Adrenal gland (tissue), 12 donors: ENCODE results near the gene CDC14C. TPM values are rescaled to one million over a fixed set of nuclear protein-coding genes. Genes with fewer than 3 reads are reported as not detected.
"Not testable (repeated sequence)": the region's sequence is repeated elsewhere in the genome, so short reads cannot be mapped to it uniquely, and the experiment has no call there.

ENCODE experiments used
- DNase-seq, 7 donors: peaks; one replicate each; pipeline ENCODE4 v3.0.0-alpha.2; 2019 to 2020
- H3K27ac ChIP-seq, 5 donors: fragments of 200-600 bp; sonication (generic) in 4 of 5; 1 replicate in 3 of 5; 2 replicates in 2 of 5; pipeline versions ENCODE4 v1.5.1 to v1.8.0; 2016 to 2020; ENCODE audit warnings: mild to moderate bottlenecking in 1 of 5
- H3K27me3 ChIP-seq: fragments of 200-600 bp; 2 replicates; pipeline ENCODE4 v1.8.0; 2021
- H3K36me3 ChIP-seq, 2 donors: fragments of 200-600 bp; replicated peaks in 1 of 2; 1 replicate in 1 of 2; 2 replicates in 1 of 2; pipeline versions ENCODE4 v1.5.1 to v1.8.0; 2018 to 2022
- H3K4me1 ChIP-seq, 2 donors: fragments of 200-600 bp; replicated peaks in 1 of 2; 1 replicate in 1 of 2; 2 replicates in 1 of 2; pipeline versions ENCODE4 v1.5.1 to v1.8.0; 2018 to 2021
- H3K4me3 ChIP-seq, 4 donors: fragments of 200-600 bp; sonication (generic) in 3 of 4; one replicate each; pipeline ENCODE4 v1.5.1; 2016 to 2018
- H3K9me3 ChIP-seq, 3 donors: fragments of 200-600 bp; sonication (generic) in 1 of 3; replicated peaks in 1 of 3; 1 replicate in 2 of 3; 2 replicates in 1 of 3; pipeline versions ENCODE4 v1.5.1 to v1.8.0; 2016 to 2021
- CTCF ChIP-seq, 6 experiments: fragments of 450-650 bp in 4 of 6; fragments of 200-600 bp in 2 of 6; sonication (generic) in 1 of 6; IDR thresholded peaks; 1 replicate in 5 of 6; 2 replicates in 1 of 6; pipeline versions ENCODE4 v1.5.1 to v1.8.0; 2016 to 2021; ENCODE audit warnings: antibody characterized with exemption in 6 of 6, mild to moderate bottlenecking in 2 of 6, moderate library complexity in 1 of 6
- POLR2A ChIP-seq, 2 donors: fragments of 450-650 bp; IDR thresholded peaks; one replicate each; pipeline ENCODE4 v1.6.1; 2017; ENCODE audit warnings: antibody characterized with exemption in 2 of 2, mild to moderate bottlenecking in 2 of 2, moderate library complexity in 1 of 2
- WGBS, 4 donors: extraction: QIAGEN DNeasy Blood & Tissue Kit in 2 of 4; methylation state at CpG; one replicate each; pipeline versions ENCODE4 v1.1.5 to v1.1.7; 2013 to 2017; 5-methylcytosine and 5-hydroxymethylcytosine counted together
- intact Hi-C, 2 donors: fragments of 100-400 bp; cut with DNase I; formaldehyde crosslinking; loops; one replicate each; pipeline versions ENCODE4 v1.14.1 to v1.15.0; 2022 to 2023
- polyA plus RNA-seq, 3 donors: library from polyadenylated mRNA; stranded (reverse); fragments of 200-250 nt in 2 of 3; fragments of 350-450 nt in 1 of 3; fragmentation: Illumina TruSeq in 1 of 3; extraction: RNeasy Lipid Tissue Mini Kit (QIAGEN cat#74804) in 1 of 3; gene quantifications; one replicate each; pipeline ENCODE4 v1.2.3, GENCODE V29; 2013 to 2014
- total RNA-seq, 9 donors: library from RNA; depleted of rRNA in 4 of 9; stranded (reverse); fragments of >200 nt in 4 of 9; fragments of 120-200 nt in 1 of 9; fragmentation: NEBNext Ultra II Directional in 1 of 9; extraction: Animal tissue kit (Norgen Biotek cat#: 25700) in 1 of 9; gene quantifications; one replicate each; pipeline versions ENCODE4 v1.1.0 to v1.2.4, GENCODE V29; 2013 to 2023
- donor health status: healthy with polysubstance abuse.
- donor health status: Bipolar disorder and iron deficiency.
- donor health status: DM: yes; HTN: yes; CAD: no.
- donor health status: DM: no; HTN: no; CAD: no.
- donor health status: DM: no; HTN: no; CAD: no.
- donor health status: DM: yes; HTN: yes; CAD: no.

Gene CDC14C
- total and polyA plus RNA-seq, 12 donors = not detected

- 66 to 88% (median 72%) methylated on average over 1 of the region's 1 CpG for WGBS, 4 donors
- no peak overlapping the region for H3K27ac ChIP-seq
- no peak for TF ChIP-seq CTCF (IDR thresholded peaks at IDR 0.05)
- no peak overlapping the region for H3K4me3 ChIP-seq
- H3K36me3 ChIP-seq = no peaks in the 10 kb centered on the region
- H3K9me3 ChIP-seq = no peaks in the 10 kb centered on the region
- intact Hi-C loops = no loop called here
- no peaks in the 10 kb centered on the region for H3K27me3 ChIP-seq
- no peaks in the 10 kb centered on the region for H3K4me1 ChIP-seq
- no peak for DNase-seq
Observed at GRCh38 chr7:48904975-48905374, 19.4 kb upstream of the CDC14C start.

GRCh38 chr7:48905686-48906085, 18.7 kb upstream of the CDC14C start:
- DNase-seq, H3K36me3 ChIP-seq, intact Hi-C loops, H3K9me3 ChIP-seq, H3K4me1 ChIP-seq, H3K27ac ChIP-seq, H3K27me3 ChIP-seq, H3K4me3 ChIP-seq: not testable (repeated sequence)
- 80 to 87% (median 84%) methylated on average over 6 of the region's 6 CpGs for whole genome bisulfite sequencing, 4 donors

DNA sequence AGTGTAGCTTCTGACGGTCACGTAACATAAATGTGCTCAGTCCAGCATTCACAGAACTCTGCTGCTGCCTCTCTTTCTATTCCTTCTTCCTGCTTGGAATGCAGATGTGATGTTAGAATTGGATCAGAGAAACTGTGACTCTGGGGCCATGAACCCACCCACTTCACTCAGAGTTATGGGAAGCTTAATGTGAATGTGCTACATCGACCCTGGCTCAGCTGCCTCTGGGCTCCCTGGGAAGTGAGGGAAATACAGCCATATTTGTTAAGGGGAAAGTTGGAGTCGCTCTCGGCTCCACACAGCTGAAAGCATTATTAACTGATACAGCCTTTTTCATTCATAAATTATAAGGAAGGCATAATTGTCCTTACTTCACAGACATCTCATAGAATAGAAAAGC, 14.5 kb upstream of the CDC14C start:
- H3K4me1 ChIP-seq, DNase-seq, H3K9me3 ChIP-seq, intact Hi-C loops, H3K36me3 ChIP-seq, H3K4me3 ChIP-seq, H3K27ac ChIP-seq, H3K27me3 ChIP-seq: not testable (repeated sequence)
- WGBS, 4 donors = 55 to 67% (median 62%) methylated on average over 5 of the region's 5 CpGs

GRCh38 chr7:48931481-48931880, 7.1 kb downstream of the CDC14C start:
- Histone ChIP-seq H3K4me1 (no peaks in the 10 kb centered on the region), H3K4me3 (no peak overlapping the region), H3K27ac (no peak overlapping the region), H3K9me3 (no peaks in the 10 kb centered on the region), H3K36me3 (no peaks in the 10 kb centered on the region), H3K27me3 (no peaks in the 10 kb centered on the region)
- intact Hi-C loops = no loop called here
- no peak for TF ChIP-seq CTCF (IDR thresholded peaks at IDR 0.05)
- TF ChIP-seq POLR2A (IDR thresholded peaks at IDR 0.05) = no peak
- no peak for DNase-seq
- 95 to 99% (median 98%) methylated on average over 2 of the region's 2 CpGs for WGBS, 4 donors

DNA sequence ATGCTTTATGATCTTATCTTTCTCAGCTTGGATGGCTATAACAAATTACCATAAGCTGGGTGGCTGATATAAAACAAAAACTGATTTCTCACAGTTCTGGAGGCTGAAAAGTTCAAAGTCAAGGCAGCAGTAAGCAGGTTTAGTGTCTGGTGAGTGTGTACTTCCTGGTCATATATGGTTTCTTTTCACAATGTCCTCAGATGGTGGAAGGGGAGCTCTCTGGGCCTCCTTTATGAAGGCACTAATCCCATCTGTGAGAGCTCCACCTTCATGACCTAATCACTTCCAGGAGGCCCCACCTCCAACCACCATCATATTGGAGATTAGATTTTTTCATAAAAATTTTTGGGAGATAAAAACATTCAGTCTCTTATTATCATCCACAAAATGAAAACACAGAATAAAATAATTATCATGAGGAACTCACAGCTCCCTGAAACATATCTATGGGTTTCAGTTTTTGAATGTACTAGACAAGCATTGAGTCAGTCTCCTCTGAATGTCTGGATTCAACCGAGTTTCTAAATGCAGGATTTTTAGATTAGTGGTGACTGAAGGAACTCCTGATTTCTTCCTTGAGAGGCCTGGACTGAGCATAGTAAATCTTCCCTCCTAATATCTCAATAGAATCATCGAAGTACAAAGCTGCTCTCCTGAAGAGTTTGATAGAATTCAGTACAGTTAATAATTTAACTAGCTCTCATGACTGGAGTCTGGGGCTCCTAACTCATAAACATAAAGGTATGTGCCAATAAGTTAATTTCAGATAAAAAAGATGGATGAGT, 8.0 kb downstream of the CDC14C start:
- no peak overlapping the region for H3K27ac ChIP-seq
- TF ChIP-seq POLR2A (IDR thresholded peaks at IDR 0.05) = no peak
- no peak for TF ChIP-seq CTCF (IDR thresholded peaks at IDR 0.05)
- no peaks in the 10 kb centered on the region for H3K9me3 ChIP-seq
- DNase-seq = no peak
- WGBS, 4 donors = 56 to 63% (median 59%) methylated on average over 2 of the region's 2 CpGs
- H3K4me1 ChIP-seq = no peaks in the 10 kb centered on the region
- intact Hi-C loops = no loop called here
- no peaks in the 10 kb centered on the region for H3K36me3 ChIP-seq
- no peaks in the 10 kb centered on the region for H3K27me3 ChIP-seq
- H3K4me3 ChIP-seq = no peak overlapping the region
